PC-9 (cell line): ENCODE results near the gene UNC5C. TPM values are rescaled to one million over a fixed set of nuclear protein-coding genes. Genes with fewer than 3 reads are reported as not detected.

Experiments used
- BruUV-seq: library from RNA; stranded (reverse); fragments of 400-500 nt; replicated peaks from 2 replicates; lab custom pipeline; 2021; lab: Mats Ljungman, UMichigan
- CTCF ChIA-PET: fragments of 300-600 bp; sonication (Branson Sonifier 250); formaldehyde crosslinking; loops from one replicate; lab custom pipeline; 2022; ENCODE audit warnings: antibody characterized with exemption; lab: Charles Lee
- POLR2A ChIA-PET: fragments of 300-600 bp; sonication (Branson Sonifier 250); formaldehyde crosslinking; loops from one replicate; lab custom pipeline; 2022; ENCODE audit warnings: antibody characterized with exemption; ENCODE audit not compliant: unreplicated experiment; lab: Charles Lee
- DNase-seq, 2 experiments: peaks; one replicate each; pipeline versions ENCODE4 v3.0.0 to v3.0.0-alpha.2; 2015 to 2022; ENCODE audit warnings: mixed read lengths in 1 of 2
- H2AFZ ChIP-seq: fragments of 200-600 bp; sonication (generic); 2 replicates; pipeline ENCODE4 v1.8.1; 2017; ENCODE audit warnings: antibody characterized with exemption
- H3F3A ChIP-seq: fragments of 200-600 bp; sonication (generic); 2 replicates; pipeline ENCODE4 v1.8.1; 2017; ENCODE audit warnings: antibody characterized with exemption, mild to moderate bottlenecking, low read depth; ENCODE audit not compliant: insufficient read depth
- H3K27ac ChIP-seq: fragments of 200-600 bp; sonication (generic); 2 replicates; pipeline ENCODE4 v1.6.1; 2016; ENCODE audit warnings: mixed run types
- H3K27me3 ChIP-seq: fragments of 200-600 bp; sonication (generic); 2 replicates; pipeline ENCODE4 v1.6.1; 2016; ENCODE audit warnings: low read depth, mixed run types; ENCODE audit not compliant: insufficient read depth
- H3K36me3 ChIP-seq: fragments of 200-600 bp; sonication (generic); 2 replicates; pipeline ENCODE4 v1.6.1; 2016; ENCODE audit warnings: low read depth, mixed run types
- H3K4me1 ChIP-seq: fragments of 200-600 bp; sonication (generic); replicated peaks from 2 replicates; pipeline ENCODE4 v1.6.1; 2016; ENCODE audit warnings: mixed run types; ENCODE audit not compliant: insufficient read depth
- H3K4me2 ChIP-seq: fragments of 200-600 bp; sonication (generic); 2 replicates; pipeline ENCODE4 v1.6.1; 2017; ENCODE audit warnings: mixed run types
- H3K4me3 ChIP-seq: fragments of 200-600 bp; sonication (generic); 2 replicates; pipeline ENCODE4 v1.6.1; 2016; ENCODE audit warnings: mixed run types
- H3K79me2 ChIP-seq: fragments of 200-600 bp; sonication (generic); 2 replicates; pipeline ENCODE4 v1.6.1; 2017; ENCODE audit warnings: low read depth, mixed run types
- H3K9me2 ChIP-seq: fragments of 200-600 bp; sonication (generic); 2 replicates; pipeline ENCODE4 v1.8.1; 2017; ENCODE audit warnings: mild to moderate bottlenecking; ENCODE audit not compliant: insufficient read depth
- H3K9me3 ChIP-seq: fragments of 200-600 bp; sonication (generic); 2 replicates; pipeline ENCODE4 v1.8.1; 2016; ENCODE audit warnings: low read depth; ENCODE audit not compliant: insufficient read depth
- H4K20me1 ChIP-seq: fragments of 200-600 bp; sonication (generic); 2 replicates; pipeline ENCODE4 v1.8.1; 2017; ENCODE audit not compliant: insufficient read depth
- EZH2 ChIP-seq: fragments of 200-600 bp; sonication (generic); IDR thresholded peaks from 2 replicates; pipeline ENCODE4 v1.8.0; 2017; ENCODE audit warnings: antibody characterized with exemption, low read depth
- intact Hi-C: fragments of 100-400 bp; cut with micrococcal nuclease; formaldehyde crosslinking; loops from one replicate; pipeline ENCODE4 v1.10.0; 2022; ENCODE audit not compliant: unreplicated experiment
- total RNA-seq: library from RNA; stranded (reverse); gene quantifications from 2 replicates; pipeline ENCODE4 v1.2.3, GENCODE V29; 2021
- TF ChIP-seq, protein P1 (sequence below): fragments of 200-600 bp; sonication (generic); conservative IDR thresholded peaks from 2 replicates; pipeline ENCODE4 v1.6.1; 2017; ENCODE audit warnings: mixed run types, antibody characterized with exemption, mild to moderate bottlenecking, moderate library complexity

The UNC5C gene
- total RNA-seq, 1 experiment from 2014 or later: not detected

DNA sequence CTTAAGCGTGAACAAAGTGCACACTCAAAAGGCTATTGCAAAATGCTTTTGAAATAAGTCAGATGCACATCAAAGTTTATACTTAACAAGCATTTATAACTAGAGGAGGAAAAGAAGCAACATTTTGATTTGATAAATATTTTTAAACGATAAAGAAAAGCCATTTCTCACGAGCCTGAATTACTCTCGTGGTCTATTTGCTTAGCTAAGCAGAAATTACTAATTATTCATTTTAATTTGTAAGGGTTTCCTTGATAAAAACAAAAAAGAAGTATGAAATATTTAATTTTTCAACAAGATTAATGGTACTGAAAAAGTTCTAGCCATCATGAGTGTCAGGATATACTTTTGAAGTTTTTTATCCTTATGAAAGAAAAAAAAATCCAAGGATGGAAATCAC, 78.2 kb downstream of the UNC5C start:
- H3K4me1 ChIP-seq: no peaks in the 10 kb centered on the region
- no peaks in the 10 kb centered on the region for H3K27me3 ChIP-seq
- intact Hi-C loops: no loop called here
- no peaks in the 10 kb centered on the region for H3K9me3 ChIP-seq
- H4K20me1 ChIP-seq: no peaks in the 10 kb centered on the region
- H3K79me2 ChIP-seq: no peaks in the 10 kb centered on the region
- ChIA-PET CTCF (interaction anchor here (0.6 kb wide), 1 partner anchor 1207 kb away, joined by 3 read pairs; no protein-coding TSS in a partner anchor), POLR2A (no interaction called here)
- DNase-seq: no peak
- H3K9me2 ChIP-seq: no peaks in the 10 kb centered on the region
- no peaks in the 10 kb centered on the region for H3K36me3 ChIP-seq
- no TSS peak for BruUV-seq
- H3K4me3 ChIP-seq: no peak overlapping the region
- H2AFZ ChIP-seq: no peak overlapping the region
- no peak overlapping the region for H3K27ac ChIP-seq
- H3F3A ChIP-seq: no peaks in the 10 kb centered on the region
- no peak overlapping the region for H3K4me2 ChIP-seq
- TF ChIP-seq EZH2: no peak
- TF ChIP-seq, protein P1, sequence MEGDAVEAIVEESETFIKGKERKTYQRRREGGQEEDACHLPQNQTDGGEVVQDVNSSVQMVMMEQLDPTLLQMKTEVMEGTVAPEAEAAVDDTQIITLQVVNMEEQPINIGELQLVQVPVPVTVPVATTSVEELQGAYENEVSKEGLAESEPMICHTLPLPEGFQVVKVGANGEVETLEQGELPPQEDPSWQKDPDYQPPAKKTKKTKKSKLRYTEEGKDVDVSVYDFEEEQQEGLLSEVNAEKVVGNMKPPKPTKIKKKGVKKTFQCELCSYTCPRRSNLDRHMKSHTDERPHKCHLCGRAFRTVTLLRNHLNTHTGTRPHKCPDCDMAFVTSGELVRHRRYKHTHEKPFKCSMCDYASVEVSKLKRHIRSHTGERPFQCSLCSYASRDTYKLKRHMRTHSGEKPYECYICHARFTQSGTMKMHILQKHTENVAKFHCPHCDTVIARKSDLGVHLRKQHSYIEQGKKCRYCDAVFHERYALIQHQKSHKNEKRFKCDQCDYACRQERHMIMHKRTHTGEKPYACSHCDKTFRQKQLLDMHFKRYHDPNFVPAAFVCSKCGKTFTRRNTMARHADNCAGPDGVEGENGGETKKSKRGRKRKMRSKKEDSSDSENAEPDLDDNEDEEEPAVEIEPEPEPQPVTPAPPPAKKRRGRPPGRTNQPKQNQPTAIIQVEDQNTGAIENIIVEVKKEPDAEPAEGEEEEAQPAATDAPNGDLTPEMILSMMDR: no peak

DNA sequence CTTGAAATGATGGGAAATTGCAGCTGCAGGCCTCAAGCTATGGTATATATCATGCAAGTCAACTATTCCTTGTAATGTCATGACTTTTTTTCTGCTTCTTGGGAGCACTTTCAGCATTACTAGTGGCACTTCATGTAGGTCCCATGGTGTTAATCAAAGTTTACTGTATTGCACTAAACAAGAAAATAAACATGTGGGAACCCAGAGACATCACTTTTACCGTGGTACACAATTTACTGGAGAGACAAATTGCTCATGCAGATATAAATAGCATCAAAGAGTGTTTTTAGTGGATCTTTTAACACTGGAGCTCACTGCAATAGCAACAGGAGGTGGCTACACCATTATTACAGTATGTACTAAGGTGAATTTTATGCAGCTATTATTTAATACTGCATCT, 79.2 kb downstream of the UNC5C start:
- H4K20me1 ChIP-seq: no peaks in the 10 kb centered on the region
- POLR2A ChIA-PET: no interaction called here
- no peaks in the 10 kb centered on the region for H3K79me2 ChIP-seq
- no peaks in the 10 kb centered on the region for H3K9me3 ChIP-seq
- CTCF ChIA-PET: no interaction called here
- intact Hi-C loops: no loop called here
- H3F3A ChIP-seq: no peaks in the 10 kb centered on the region
- no peak overlapping the region for H3K4me2 ChIP-seq
- H3K4me3 ChIP-seq: no peak overlapping the region
- H3K36me3 ChIP-seq: no peaks in the 10 kb centered on the region
- no peaks in the 10 kb centered on the region for H3K4me1 ChIP-seq
- H2AFZ ChIP-seq: no peak overlapping the region
- DNase-seq: no peak
- H3K27ac ChIP-seq: no peak overlapping the region
- no peaks in the 10 kb centered on the region for H3K27me3 ChIP-seq
- BruUV-seq: no TSS peak
- H3K9me2 ChIP-seq: no peaks in the 10 kb centered on the region
- TF ChIP-seq EZH2: no peak
- TF ChIP-seq, protein P1: no peak

DNA sequence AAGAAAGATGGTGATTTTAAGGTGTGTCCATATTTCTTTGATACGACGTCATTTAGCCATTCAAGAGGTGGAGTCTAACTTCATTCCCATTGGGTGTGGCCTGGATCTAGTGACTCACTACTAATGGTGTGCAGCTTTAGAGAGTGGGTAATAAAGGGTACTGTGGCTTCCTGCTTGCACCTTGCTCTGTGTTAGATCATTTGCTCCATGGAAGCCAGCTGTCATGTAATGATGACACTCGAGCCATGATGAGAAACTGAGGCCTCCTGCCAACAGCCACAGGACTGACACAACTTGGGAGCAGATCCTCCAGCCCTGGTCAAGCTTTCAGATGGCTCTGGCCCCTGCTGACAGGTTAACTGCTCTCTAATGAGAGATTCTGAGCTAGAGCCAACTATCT, 82.0 kb downstream of the UNC5C start:
- DNase-seq: no peak
- Histone ChIP-seq H3K4me2 (no peak overlapping the region), H3K79me2 (no peaks in the 10 kb centered on the region), H3K9me3 (no peaks in the 10 kb centered on the region), H3K4me1 (no peaks in the 10 kb centered on the region), H3K27ac (no peak overlapping the region), H2AFZ (no peak overlapping the region), H3F3A (no peaks in the 10 kb centered on the region), H3K4me3 (no peak overlapping the region), H3K9me2 (no peaks in the 10 kb centered on the region), H4K20me1 (no peaks in the 10 kb centered on the region), H3K27me3 (no peaks in the 10 kb centered on the region), H3K36me3 (no peaks in the 10 kb centered on the region)
- ChIA-PET CTCF (no interaction called here), POLR2A (no interaction called here)
- TF ChIP-seq, protein P1: no peak
- TF ChIP-seq EZH2: no peak
- no TSS peak for BruUV-seq
- intact Hi-C loops: no loop called here
